ENCODE measurements around the gene UBQLN4.

- TF ChIP-seq CTCF (tag by site-specific recombination; IDR thresholded peaks at IDR 0.05) (no peak), ZFP3 (tag by site-specific recombination; IDR thresholded peaks at IDR 0.05; ENCODE audit: low read depth) (no peak), ZNF2 (tag by site-specific recombination; IDR thresholded peaks at IDR 0.05) (no peak)
- TF ChIP-seq, protein P1, sequence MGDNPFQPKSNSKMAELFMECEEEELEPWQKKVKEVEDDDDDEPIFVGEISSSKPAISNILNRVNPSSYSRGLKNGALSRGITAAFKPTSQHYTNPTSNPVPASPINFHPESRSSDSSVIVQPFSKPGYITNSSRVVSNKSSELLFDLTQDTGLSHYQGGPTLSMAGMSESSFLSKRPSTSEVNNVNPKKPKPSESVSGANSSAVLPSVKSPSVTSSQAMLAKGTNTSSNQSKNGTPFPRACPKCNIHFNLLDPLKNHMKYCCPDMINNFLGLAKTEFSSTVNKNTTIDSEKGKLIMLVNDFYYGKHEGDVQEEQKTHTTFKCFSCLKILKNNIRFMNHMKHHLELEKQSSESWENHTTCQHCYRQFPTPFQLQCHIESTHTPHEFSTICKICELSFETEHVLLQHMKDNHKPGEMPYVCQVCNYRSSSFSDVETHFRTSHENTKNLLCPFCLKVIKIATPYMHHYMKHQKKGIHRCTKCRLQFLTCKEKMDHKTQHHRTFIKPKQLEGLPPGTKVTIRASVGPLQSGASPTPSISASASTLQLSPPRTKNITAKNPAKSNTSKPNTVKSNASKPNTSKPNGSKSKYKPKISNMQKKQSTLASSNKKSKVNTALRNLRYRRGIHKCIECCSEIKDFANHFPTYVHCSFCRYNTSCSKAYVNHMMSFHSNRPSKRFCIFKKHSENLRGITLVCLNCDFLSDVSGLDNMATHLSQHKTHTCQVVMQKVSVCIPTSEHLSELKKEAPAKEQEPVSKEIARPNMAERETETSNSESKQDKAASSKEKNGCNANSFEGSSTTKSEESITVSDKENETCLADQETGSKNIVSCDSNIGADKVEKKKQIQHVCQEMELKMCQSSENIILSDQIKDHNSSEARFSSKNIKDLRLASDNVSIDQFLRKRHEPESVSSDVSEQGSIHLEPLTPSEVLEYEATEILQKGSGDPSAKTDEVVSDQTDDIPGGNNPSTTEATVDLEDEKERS (tag by site-specific recombination; IDR thresholded peaks at IDR 0.05) = no peak
Measured at GRCh38 chr1:156014829-156015228, 38.8 kb downstream of the UBQLN4 start.
